AG09319 (cell line): Measurements from ENCODE around the gene TAF3.

Experiments
- DNase-seq: peaks from one replicate; pipeline ENCODE4 v3.0.0-alpha.2; 2010; ENCODE audit warnings: low read depth; ENCODE audit errors: extremely low read depth
- CTCF ChIP-seq: IDR thresholded peaks from 2 replicates; pipeline ENCODE4 v1.5.1; 2011; ENCODE audit warnings: low read depth, mild to moderate bottlenecking, inconsistent platforms, low read length, moderate library complexity

The TAF3 gene

GRCh38 chr10:7817984-7818294 lies 366 bp upstream of the TAF3 start:
- no peak for TF ChIP-seq CTCF
- no peak for DNase-seq

GRCh38 chr10:7819121-7819460 lies 786 bp downstream of the TAF3 start:
- TF ChIP-seq CTCF: peak; percentile 56
- DNase-seq: peak; percentile 11

- DNase-seq: no peak
- TF ChIP-seq CTCF: no peak
These were observed 5.9 kb downstream of the TAF3 start for GRCh38 chr10:7824251-7824650.

GRCh38 chr10:7826971-7827370 lies 8.7 kb downstream of the TAF3 start:
- TF ChIP-seq CTCF: no peak
- DNase-seq: no peak

- no peak for DNase-seq
- no peak for TF ChIP-seq CTCF
These were observed 11.1 kb downstream of the TAF3 start for GRCh38 chr10:7829289-7829834.

GRCh38 chr10:7832060-7832459 lies 13.8 kb downstream of the TAF3 start:
- DNase-seq: no peak
- TF ChIP-seq CTCF: no peak

- TF ChIP-seq CTCF: no peak
- no peak for DNase-seq
These were observed 14.9 kb downstream of the TAF3 start for GRCh38 chr10:7833210-7833609.
